HepG2 (cell line): ENCODE results near the gene NINJ2. TPM values are rescaled to one million over a fixed set of nuclear protein-coding genes. Genes with fewer than 3 reads are reported as not detected.

Experiments used
- ARID2 ChIP-seq: sonication (generic); formaldehyde crosslinking; IDR thresholded peaks from 2 replicates; pipeline ENCODE4 v1.8.1; 2022; ENCODE audit warnings: mild to moderate bottlenecking, missing genetic modification reagents, borderline replicate concordance
- ARNTL ChIP-seq: sonication (generic); formaldehyde crosslinking; IDR thresholded peaks from 2 replicates; pipeline ENCODE4 v1.4.0; 2020; ENCODE audit warnings: mild to moderate bottlenecking, missing genetic modification reagents
- ATM ChIP-seq: fragments of 450-650 bp; IDR thresholded peaks from 2 replicates; pipeline ENCODE4 v1.7.1; 2017; ENCODE audit warnings: mild to moderate bottlenecking, borderline replicate concordance
- CCDC6 ChIP-seq: sonication (generic); formaldehyde crosslinking; IDR thresholded peaks from 2 replicates; pipeline ENCODE4 v1.8.1; 2022; ENCODE audit warnings: mild to moderate bottlenecking, missing genetic modification reagents, moderate library complexity
- CSRNP2 ChIP-seq: sonication (generic); formaldehyde crosslinking; conservative IDR thresholded peaks from 2 replicates; pipeline ENCODE4 v1.8.0; 2022; ENCODE audit warnings: low read depth, missing genetic modification reagents
- DMAP1 ChIP-seq: IDR thresholded peaks from 2 replicates; pipeline ENCODE4 v1.6.1; 2016
- FOXA1 ChIP-seq, 2 experiments: fragments of 450-650 bp in 1 of 2; sonication (generic) in 1 of 2; formaldehyde crosslinking in 1 of 2; IDR thresholded peaks; 2 replicates each; pipeline versions ENCODE4 v1.4.0 to v1.6.1; 2016 to 2020; ENCODE audit warnings: missing genetic modification reagents in 1 of 2
- GATAD2A ChIP-seq: IDR thresholded peaks from 2 replicates; pipeline ENCODE4 v1.6.1; 2016
- HDAC2 ChIP-seq: sonication (generic); formaldehyde crosslinking; IDR thresholded peaks from 2 replicates; pipeline ENCODE4 v1.4.0; 2020; ENCODE audit warnings: missing genetic modification reagents
- JUN ChIP-seq: sonication (generic); formaldehyde crosslinking; IDR thresholded peaks from 2 replicates; pipeline ENCODE4 v1.4.0; 2020; ENCODE audit warnings: mild to moderate bottlenecking, missing genetic modification reagents
- KAT7 ChIP-seq: IDR thresholded peaks from 2 replicates; pipeline ENCODE4 v1.6.1; 2018; ENCODE audit warnings: borderline replicate concordance, missing compliant biosample characterization
- MTF2 ChIP-seq: sonication (generic); formaldehyde crosslinking; IDR thresholded peaks from 2 replicates; pipeline ENCODE4 v1.5.0; 2020; ENCODE audit warnings: missing genetic modification reagents, borderline replicate concordance
- MYNN ChIP-seq: sonication (generic); formaldehyde crosslinking; IDR thresholded peaks from 2 replicates; pipeline ENCODE4 v1.4.0; 2020; ENCODE audit warnings: mild to moderate bottlenecking, low read depth, missing genetic modification reagents
- NR0B2 ChIP-seq: sonication (generic); formaldehyde crosslinking; IDR thresholded peaks from 2 replicates; pipeline ENCODE4 v1.4.0; 2020; ENCODE audit warnings: mild to moderate bottlenecking, missing genetic modification reagents
- RARG ChIP-seq: sonication (generic); formaldehyde crosslinking; IDR thresholded peaks from 2 replicates; pipeline ENCODE4 v1.4.0; 2020; ENCODE audit warnings: low read depth, mild to moderate bottlenecking, missing genetic modification reagents
- REL ChIP-seq: sonication (generic); formaldehyde crosslinking; conservative IDR thresholded peaks from 2 replicates; pipeline ENCODE4 v1.8.0; 2022; ENCODE audit warnings: mild to moderate bottlenecking, missing genetic modification reagents, moderate library complexity
- SNAPC2 ChIP-seq: sonication (generic); formaldehyde crosslinking; IDR thresholded peaks from 2 replicates; pipeline ENCODE4 v1.8.1; 2022; ENCODE audit warnings: mild to moderate bottlenecking, missing genetic modification reagents
- TAF1 ChIP-seq: sonication (generic); formaldehyde crosslinking; IDR thresholded peaks from 2 replicates; pipeline ENCODE4 v1.4.0; 2020; ENCODE audit warnings: missing genetic modification reagents
- TBL1XR1 ChIP-seq: fragments of 150-350 bp; IDR thresholded peaks from 2 replicates; pipeline ENCODE4 v1.6.1; 2014; ENCODE audit warnings: borderline replicate concordance, low read length; ENCODE audit not compliant: partially characterized antibody
- TRIM24 ChIP-seq: sonication (generic); formaldehyde crosslinking; IDR thresholded peaks from 2 replicates; pipeline ENCODE4 v1.8.0; 2022; ENCODE audit warnings: mild to moderate bottlenecking, missing genetic modification reagents
- ZBTB2 ChIP-seq: sonication (generic); formaldehyde crosslinking; IDR thresholded peaks from 2 replicates; pipeline ENCODE4 v1.8.0; 2022; ENCODE audit warnings: low read depth, missing genetic modification reagents
- ZFY ChIP-seq: sonication (generic); formaldehyde crosslinking; IDR thresholded peaks from 2 replicates; pipeline ENCODE4 v1.4.0; 2020; ENCODE audit warnings: missing genetic modification reagents
- ZNF263 ChIP-seq: sonication (generic); formaldehyde crosslinking; IDR thresholded peaks from 2 replicates; pipeline ENCODE4 v1.4.0; 2020; ENCODE audit warnings: missing genetic modification reagents
- ZNF331 ChIP-seq: sonication (generic); formaldehyde crosslinking; IDR thresholded peaks from 2 replicates; pipeline ENCODE4 v1.4.0; 2020; ENCODE audit warnings: missing genetic modification reagents
- ZNF44 ChIP-seq: sonication (generic); formaldehyde crosslinking; IDR thresholded peaks from 2 replicates; pipeline ENCODE4 v1.5.1; 2020; ENCODE audit warnings: mild to moderate bottlenecking, missing genetic modification reagents
- ZNF567 ChIP-seq: sonication (generic); formaldehyde crosslinking; IDR thresholded peaks from 2 replicates; pipeline ENCODE4 v1.8.1; 2023; ENCODE audit warnings: mild to moderate bottlenecking, missing genetic modification reagents, borderline replicate concordance
- ZNF572 ChIP-seq: sonication (generic); formaldehyde crosslinking; IDR thresholded peaks from 2 replicates; pipeline ENCODE4 v1.5.1; 2020; ENCODE audit warnings: mild to moderate bottlenecking, missing genetic modification reagents
- ZNF577 ChIP-seq: sonication (generic); formaldehyde crosslinking; IDR thresholded peaks from 2 replicates; pipeline ENCODE4 v1.4.0; 2020; ENCODE audit warnings: mild to moderate bottlenecking, low read depth, missing genetic modification reagents, borderline replicate concordance
- ZNF616 ChIP-seq: sonication (generic); formaldehyde crosslinking; IDR thresholded peaks from 2 replicates; pipeline ENCODE4 v1.5.0; 2020; ENCODE audit warnings: low read depth, mild to moderate bottlenecking, missing genetic modification reagents
- ZNF788 ChIP-seq: sonication (generic); formaldehyde crosslinking; IDR thresholded peaks from 2 replicates; pipeline ENCODE4 v1.5.0; 2020; ENCODE audit warnings: mild to moderate bottlenecking, missing genetic modification reagents, borderline replicate concordance
- polyA plus RNA-seq, 8 experiments: library from polyadenylated mRNA; depleted of rRNA in 3 of 8; stranded (reverse) in 7 of 8; unstranded in 1 of 8; fragments of >200 nt; fragmentation: Illumina TruSeq in 4 of 8; extraction: Trizol in 4 of 8; gene quantifications; 2 replicates each; pipeline versions ENCODE4 v1.2.1 to v1.2.3, GENCODE V29; 2011 to 2016; ENCODE audit warnings: low read depth in 4 of 8, missing spikeins in 1 of 8, mixed read lengths in 1 of 8; ENCODE audit not compliant: insufficient read depth in 1 of 8
- total RNA-seq, 5 experiments: library from RNA; depleted of rRNA; stranded (reverse); fragments of >200 nt; fragmentation: Illumina TruSeq; extraction: Trizol; gene quantifications; 2 replicates each; pipeline ENCODE4 v1.2.3, GENCODE V29; 2016; ENCODE audit warnings: low read depth in 1 of 5

Gene NINJ2
- total and polyA plus RNA-seq, 2 of the 13 experiments (the other 11 are each of a cell fraction or from before 2014, with no cell fraction given) = 0.62 to 3.8 TPM

GRCh38 chr12:569803-570434 is 93.3 kb downstream of the NINJ2 start (continued):
- TF ChIP-seq RARG (no peak), JUN (CRISPR knock-in tag) (no peak), CCDC6 (no peak), ZNF577 (CRISPR knock-in tag) (no peak), ZNF616 (CRISPR knock-in tag) (no peak), ZNF788 (CRISPR knock-in tag) (peak; percentile 70), ARNTL (CRISPR knock-in tag) (no peak; the same call in 1 of the 2 replicates), TRIM24 (CRISPR knock-in tag) (no peak), SNAPC2 (CRISPR knock-in tag) (no peak), ZNF263 (peak; percentile 36), MTF2 (no peak), ZNF331 (no peak; the same call in 1 of the 2 replicates), FOXA1 (IDR thresholded peaks at IDR 0.05) (no peak), FOXA1 (CRISPR knock-in tag; IDR thresholded peaks at IDR 0.05) (0 out of 2 replicates have a peak, but pooled peaks have one; percentile 26), DMAP1 (CRISPR knock-in tag) (peak; percentile 51), ZNF572 (no peak), TBL1XR1 (no peak), HDAC2 (CRISPR knock-in tag) (peak; percentile 41; the same call in 1 of the 2 replicates), KAT7 (CRISPR knock-in tag) (no peak), NR0B2 (peak; percentile 70; the same call in 1 of the 2 replicates), ARID2 (no peak), ZNF44 (0 out of 2 replicates have a peak, but pooled peaks have one; percentile 14), CSRNP2 (CRISPR knock-in tag) (no peak), ATM (no peak), MYNN (CRISPR knock-in tag) (no peak), ZFY (CRISPR knock-in tag) (peak; percentile 57; the same call in 1 of the 2 replicates), ZBTB2 (CRISPR knock-in tag) (no peak), GATAD2A (CRISPR knock-in tag) (peak; percentile 61), ZNF567 (CRISPR knock-in tag) (peak; percentile 63; the same call in 1 of the 2 replicates), TAF1 (CRISPR knock-in tag) (no peak), REL (no peak)
